Esophagus muscularis mucosa (tissue), 4 donors: ENCODE data around the gene CTNNA2. TPM values are rescaled to one million over a fixed set of nuclear protein-coding genes. Genes with fewer than 3 reads are reported as not detected.

Experiments
- DNase-seq: peaks from one replicate; pipeline ENCODE4 v3.0.0-alpha.2; 2017; ENCODE audit errors: extremely low spot score
- H3K27ac ChIP-seq, 4 donors: fragments of 200-600 bp; sonication (generic); replicated peaks in 1 of 4; 1 replicate in 3 of 4; 2 replicates in 1 of 4; pipeline ENCODE4 v1.5.1; 2016 to 2019; ENCODE audit warnings: mild to moderate bottlenecking in 1 of 4
- H3K27me3 ChIP-seq, 4 donors: fragments of 200-600 bp; sonication (generic); one replicate each; pipeline versions ENCODE4 v1.5.1 to v1.6.0; 2016 to 2019
- H3K36me3 ChIP-seq, 4 donors: fragments of 200-600 bp; sonication (generic); one replicate each; pipeline ENCODE4 v1.5.1; 2016 to 2019
- H3K4me1 ChIP-seq, 4 donors: fragments of 200-600 bp; sonication (generic); one replicate each; pipeline ENCODE4 v1.5.1; 2016 to 2019
- H3K4me3 ChIP-seq, 4 donors: fragments of 200-600 bp; sonication (generic); 1 replicate in 2 of 4; 2 replicates in 2 of 4; pipeline ENCODE4 v1.5.1; 2016 to 2019; ENCODE audit warnings: mild to moderate bottlenecking in 4 of 4, moderate library complexity in 1 of 4
- H3K9me3 ChIP-seq, 4 donors: fragments of 200-600 bp; sonication (generic); 1 replicate in 3 of 4; 2 replicates in 1 of 4; pipeline ENCODE4 v1.5.1; 2016 to 2019
- EP300 ChIP-seq: sonication (generic); formaldehyde crosslinking; IDR thresholded peaks from one replicate; pipeline ENCODE4 v1.6.1; 2017; ENCODE audit warnings: antibody characterized with exemption
- POLR2A ChIP-seq: fragments of 450-650 bp; IDR thresholded peaks from one replicate; pipeline ENCODE4 v1.6.1; 2017; ENCODE audit warnings: antibody characterized with exemption, moderate library complexity, mild to moderate bottlenecking, low read depth
- POLR2AphosphoS5 ChIP-seq, 2 donors: sonication (generic); formaldehyde crosslinking; IDR thresholded peaks; one replicate each; pipeline ENCODE4 v1.6.1; 2017; ENCODE audit warnings: antibody characterized with exemption in 2 of 2
- WGBS: methylation state at CpG from one replicate; pipeline ENCODE4 v1.1.5; 2018; 5-methylcytosine and 5-hydroxymethylcytosine counted together
- intact Hi-C: fragments of 100-400 bp; cut with DNase I; formaldehyde crosslinking; loops from one replicate; pipeline ENCODE4 v1.15.1; 2023
- total RNA-seq, 4 donors: library from RNA; depleted of rRNA; stranded (reverse); fragments of >200 nt; gene quantifications; one replicate each; pipeline versions ENCODE4 v1.1.0 to v1.2.1, GENCODE V29; 2016
- TF ChIP-seq, protein P1 (sequence below), 3 experiments: fragments of 200-600 bp in 2 of 3; fragments of 450-650 bp in 1 of 3; sonication (generic) in 2 of 3; IDR thresholded peaks; one replicate each; pipeline ENCODE4 v1.5.1; 2017 to 2019; ENCODE audit warnings: antibody characterized with exemption in 3 of 3, mild to moderate bottlenecking in 2 of 3, moderate library complexity in 1 of 3

CTNNA2 gene
- total RNA-seq, 4 donors from 2014 or later, result 0.42 to 2.5 (median 1.1) TPM

DNA sequence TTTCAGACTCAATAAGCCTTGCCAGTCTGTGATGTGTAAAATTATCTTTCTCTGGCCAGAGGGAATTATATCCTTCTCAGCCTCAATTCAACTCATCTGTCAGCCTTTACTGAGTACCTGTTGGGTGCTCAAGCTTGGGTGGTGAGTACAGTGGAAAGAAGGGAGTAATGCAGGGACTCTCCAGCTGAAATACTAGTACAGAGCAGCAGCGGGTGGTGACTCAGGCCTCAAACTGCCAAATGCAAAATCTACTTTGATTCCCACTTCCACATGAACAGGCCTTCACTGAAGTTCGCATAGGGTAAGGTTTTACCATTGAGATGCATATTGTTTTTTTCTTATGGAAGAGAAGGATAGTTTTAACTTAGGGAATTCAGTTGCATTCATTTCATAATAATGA is 464.9 kb downstream of the CTNNA2 start:
- Histone ChIP-seq H3K4me1 (no peaks in the 10 kb centered on the region), H3K27me3 (no peaks in the 10 kb centered on the region), H3K4me3 (no peak overlapping the region), H3K36me3 (no peaks in the 10 kb centered on the region), H3K9me3 (no peaks in the 10 kb centered on the region), H3K27ac (no peak overlapping the region)
- no peak for DNase-seq
- TF ChIP-seq, protein P1, sequence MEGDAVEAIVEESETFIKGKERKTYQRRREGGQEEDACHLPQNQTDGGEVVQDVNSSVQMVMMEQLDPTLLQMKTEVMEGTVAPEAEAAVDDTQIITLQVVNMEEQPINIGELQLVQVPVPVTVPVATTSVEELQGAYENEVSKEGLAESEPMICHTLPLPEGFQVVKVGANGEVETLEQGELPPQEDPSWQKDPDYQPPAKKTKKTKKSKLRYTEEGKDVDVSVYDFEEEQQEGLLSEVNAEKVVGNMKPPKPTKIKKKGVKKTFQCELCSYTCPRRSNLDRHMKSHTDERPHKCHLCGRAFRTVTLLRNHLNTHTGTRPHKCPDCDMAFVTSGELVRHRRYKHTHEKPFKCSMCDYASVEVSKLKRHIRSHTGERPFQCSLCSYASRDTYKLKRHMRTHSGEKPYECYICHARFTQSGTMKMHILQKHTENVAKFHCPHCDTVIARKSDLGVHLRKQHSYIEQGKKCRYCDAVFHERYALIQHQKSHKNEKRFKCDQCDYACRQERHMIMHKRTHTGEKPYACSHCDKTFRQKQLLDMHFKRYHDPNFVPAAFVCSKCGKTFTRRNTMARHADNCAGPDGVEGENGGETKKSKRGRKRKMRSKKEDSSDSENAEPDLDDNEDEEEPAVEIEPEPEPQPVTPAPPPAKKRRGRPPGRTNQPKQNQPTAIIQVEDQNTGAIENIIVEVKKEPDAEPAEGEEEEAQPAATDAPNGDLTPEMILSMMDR (IDR thresholded peaks at IDR 0.05), result no peak
- TF ChIP-seq POLR2A, result no peak
- TF ChIP-seq EP300, result no peak
- TF ChIP-seq POLR2AphosphoS5 (IDR thresholded peaks at IDR 0.05), result no peak
- WGBS, result 68% methylated on average over 2 of the region's 2 CpGs
- intact Hi-C loops, result no loop called here

DNA sequence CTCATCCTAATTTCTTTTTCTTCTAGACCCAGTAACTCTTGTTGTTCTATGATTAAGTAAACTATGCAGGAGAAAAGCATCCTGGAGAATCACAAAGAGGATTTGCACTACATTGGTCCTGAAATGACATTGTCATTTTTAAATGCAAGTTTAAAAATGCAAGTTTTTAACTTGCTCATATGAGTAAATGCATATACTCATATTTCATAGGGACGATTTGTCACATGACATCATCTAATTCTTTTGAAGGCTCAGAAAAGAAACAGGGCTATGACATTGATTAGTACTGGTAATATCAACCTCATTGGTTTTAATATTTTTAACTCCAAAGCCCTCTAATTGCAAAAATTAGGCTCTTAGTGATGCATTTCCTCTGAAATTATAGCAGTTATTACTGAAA is 467.3 kb downstream of the CTNNA2 start:
- DNase-seq, result no peak
- Histone ChIP-seq H3K36me3 (no peaks in the 10 kb centered on the region), H3K27ac (no peak overlapping the region), H3K4me3 (no peak overlapping the region), H3K27me3 (no peaks in the 10 kb centered on the region), H3K9me3 (no peaks in the 10 kb centered on the region), H3K4me1 (no peaks in the 10 kb centered on the region)
- WGBS, result 60% methylated on average over 1 of the region's 1 CpG
- intact Hi-C loops, result no loop called here
- TF ChIP-seq POLR2AphosphoS5 (IDR thresholded peaks at IDR 0.05) (no peak), EP300 (no peak)

DNA sequence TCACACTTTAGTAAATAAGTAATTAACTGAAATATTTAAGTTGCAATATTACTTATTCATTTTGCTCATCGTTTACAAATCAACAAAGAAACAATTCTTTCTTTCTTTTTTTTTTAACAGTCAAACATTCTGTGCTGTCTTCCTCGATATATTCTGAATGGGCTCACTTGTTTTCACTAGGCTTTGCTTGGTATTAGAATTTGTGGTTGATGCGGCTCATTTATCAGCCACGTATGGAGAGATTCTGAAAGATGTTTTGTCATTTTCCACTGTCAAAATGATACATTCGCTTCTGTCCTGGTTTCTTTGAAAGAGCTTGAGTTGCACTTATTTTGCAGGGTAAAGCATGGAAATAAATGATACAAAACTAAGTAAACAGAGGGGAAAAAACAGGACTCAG is 468.0 kb downstream of the CTNNA2 start:
- H3K9me3 ChIP-seq, result no peaks in the 10 kb centered on the region
- no peak for TF ChIP-seq POLR2AphosphoS5 (IDR thresholded peaks at IDR 0.05)
- no peak for TF ChIP-seq POLR2A
- no peak for TF ChIP-seq EP300
- TF ChIP-seq, protein P1 (IDR thresholded peaks at IDR 0.05), result no peak
- H3K36me3 ChIP-seq, result no peaks in the 10 kb centered on the region
- H3K27ac ChIP-seq, result no peak overlapping the region
- intact Hi-C loops, result no loop called here
- no peaks in the 10 kb centered on the region for H3K4me1 ChIP-seq
- WGBS, result 65% methylated on average over 5 of the region's 5 CpGs
- H3K27me3 ChIP-seq, result no peaks in the 10 kb centered on the region
- no peak overlapping the region for H3K4me3 ChIP-seq
- DNase-seq, result no peak

DNA sequence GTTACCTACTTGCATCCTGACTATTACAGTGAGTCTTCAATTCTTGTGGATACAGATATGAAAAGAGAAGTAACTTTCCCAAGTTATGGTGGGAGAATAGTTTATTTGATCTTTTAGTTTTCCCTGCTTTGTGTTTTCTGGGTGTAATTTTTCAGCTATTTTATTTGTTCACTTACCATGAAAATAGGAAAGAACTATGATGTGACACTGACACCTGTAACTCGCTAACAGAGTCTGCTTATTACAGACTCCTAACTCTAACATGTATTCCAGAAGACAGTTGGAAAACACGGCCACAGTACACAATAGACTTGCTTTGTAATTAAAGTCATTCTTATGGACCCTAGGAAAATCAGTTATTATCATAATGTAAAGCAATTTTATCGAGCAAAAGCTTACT is 468.5 kb downstream of the CTNNA2 start:
- no peak for TF ChIP-seq EP300
- no peak for TF ChIP-seq POLR2A
- no peak for TF ChIP-seq POLR2AphosphoS5 (IDR thresholded peaks at IDR 0.05)
- TF ChIP-seq, protein P1 (IDR thresholded peaks at IDR 0.05), result no peak
- intact Hi-C loops, result no loop called here
- Histone ChIP-seq H3K27me3 (no peaks in the 10 kb centered on the region), H3K4me3 (no peak overlapping the region), H3K4me1 (no peaks in the 10 kb centered on the region), H3K9me3 (no peaks in the 10 kb centered on the region), H3K36me3 (no peaks in the 10 kb centered on the region), H3K27ac (no peak overlapping the region)
- DNase-seq, result no peak
- 84% methylated on average over 3 of the region's 3 CpGs for WGBS

DNA sequence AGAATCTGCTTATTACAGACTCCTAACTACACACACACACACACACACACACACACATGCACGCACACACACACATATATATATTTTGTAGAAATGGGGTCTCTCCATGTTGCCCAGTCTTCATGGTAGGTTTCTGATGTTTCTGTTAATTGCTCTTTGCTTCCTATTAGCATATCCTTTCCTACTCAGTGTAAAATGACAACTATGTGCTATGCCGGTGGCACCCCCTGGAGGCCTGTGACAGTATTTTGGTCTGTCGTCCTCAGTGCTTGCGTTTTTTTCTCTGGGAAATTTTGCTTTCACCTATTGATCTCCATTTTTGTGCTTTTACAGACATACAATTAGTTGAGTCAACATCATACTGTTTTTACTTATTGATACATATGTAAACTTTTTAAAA is 469.6 kb downstream of the CTNNA2 start:
- no peaks in the 10 kb centered on the region for H3K9me3 ChIP-seq
- intact Hi-C loops, result no loop called here
- no peaks in the 10 kb centered on the region for H3K36me3 ChIP-seq
- DNase-seq, result peak; percentile 24
- TF ChIP-seq, protein P1 (IDR thresholded peaks at IDR 0.05), result no peak
- TF ChIP-seq POLR2A, result no peak
- no peak for TF ChIP-seq POLR2AphosphoS5 (IDR thresholded peaks at IDR 0.05)
- no peak for TF ChIP-seq EP300
- H3K27ac ChIP-seq, result no peak overlapping the region
- H3K4me1 ChIP-seq, result no peaks in the 10 kb centered on the region
- no peaks in the 10 kb centered on the region for H3K27me3 ChIP-seq
- H3K4me3 ChIP-seq, result no peak overlapping the region
- WGBS, result 66% methylated on average over 4 of the region's 4 CpGs
